SK-N-SH treated with all-trans-retinoic acid at 6 μM for 48 hours (cell line): ENCODE data around the gene LCE3C.

Experiments used
- ATAC-seq: fragments of 200-7000 bp; cut with Tn5 transposase; 3 replicates; pipeline ENCODE4 v1.9.1; 2020; ENCODE audit warnings: mild to moderate bottlenecking, moderate library complexity
- ARNTL ChIP-seq: fragments of 450-650 bp; formaldehyde crosslinking; IDR thresholded peaks from 2 replicates; pipeline ENCODE4 v1.5.0; 2020; ENCODE audit warnings: low read depth, mild to moderate bottlenecking, moderate library complexity, borderline replicate concordance
- BACH2 ChIP-seq: fragments of 250-450 bp; sonication (Bioruptor Pico); IDR thresholded peaks from 2 replicates; pipeline ENCODE4 v1.9.0; 2021; ENCODE audit warnings: mild to moderate bottlenecking, borderline replicate concordance
- CSDC2 ChIP-seq: fragments of 250-450 bp; sonication (Bioruptor Pico); IDR thresholded peaks from 2 replicates; pipeline ENCODE4 v1.5.0; 2020; ENCODE audit warnings: mild to moderate bottlenecking, moderate library complexity
- CSRNP3 ChIP-seq: fragments of 250-450 bp; sonication (Bioruptor Pico); IDR thresholded peaks from 2 replicates; pipeline ENCODE4 v1.5.1; 2021; ENCODE audit warnings: mild to moderate bottlenecking, moderate library complexity
- ESRRG ChIP-seq: fragments of 250-450 bp; sonication (Bioruptor Pico); IDR thresholded peaks from 2 replicates; pipeline ENCODE4 v1.6.1; 2021; ENCODE audit warnings: mild to moderate bottlenecking
- GLIS3 ChIP-seq: fragments of 250-450 bp; sonication (Bioruptor Pico); IDR thresholded peaks from 2 replicates; pipeline ENCODE4 v1.5.0; 2020; ENCODE audit warnings: mild to moderate bottlenecking, moderate library complexity
- ISL1 ChIP-seq: fragments of 250-450 bp; sonication (Bioruptor Pico); IDR thresholded peaks from 2 replicates; pipeline ENCODE4 v2.1.2; 2022; ENCODE audit warnings: mild to moderate bottlenecking, moderate library complexity
- OSR1 ChIP-seq: fragments of 250-450 bp; sonication (Bioruptor Pico); IDR thresholded peaks from 2 replicates; pipeline ENCODE4 v1.8.0; 2022; ENCODE audit warnings: moderate library complexity, mild to moderate bottlenecking, inconsistent platforms
- PATZ1 ChIP-seq: fragments of 250-450 bp; sonication (Bioruptor Pico); IDR thresholded peaks from 2 replicates; pipeline ENCODE4 v1.8.0; 2020; ENCODE audit warnings: mild to moderate bottlenecking, moderate library complexity, borderline replicate concordance
- POU6F1 ChIP-seq: fragments of 250-450 bp; sonication (Bioruptor Pico); IDR thresholded peaks from 2 replicates; pipeline ENCODE4 v1.8.0; 2021; ENCODE audit warnings: low read depth, mild to moderate bottlenecking, moderate library complexity, borderline replicate concordance
- PPARA ChIP-seq: fragments of 250-450 bp; sonication (Bioruptor Pico); IDR thresholded peaks from 2 replicates; pipeline ENCODE4 v1.5.0; 2020; ENCODE audit warnings: mild to moderate bottlenecking, borderline replicate concordance
- RARB ChIP-seq: fragments of 250-450 bp; sonication (Bioruptor Pico); IDR thresholded peaks from 2 replicates; pipeline ENCODE4 v1.8.0; 2021; ENCODE audit warnings: mild to moderate bottlenecking, moderate library complexity
- SNAI2 ChIP-seq: fragments of 250-450 bp; sonication (Bioruptor Pico); IDR thresholded peaks from 2 replicates; pipeline ENCODE4 v1.5.0; 2020; ENCODE audit warnings: mild to moderate bottlenecking, moderate library complexity
- TCF4 ChIP-seq: fragments of 250-450 bp; sonication (Bioruptor Pico); IDR thresholded peaks from 2 replicates; pipeline ENCODE4 v1.8.0; 2021; ENCODE audit warnings: mild to moderate bottlenecking, moderate library complexity, borderline replicate concordance
- TOX ChIP-seq: fragments of 250-450 bp; sonication (Bioruptor Pico); IDR thresholded peaks from 2 replicates; pipeline ENCODE4 v1.8.0; 2021; ENCODE audit warnings: mild to moderate bottlenecking, moderate library complexity, borderline replicate concordance
- TSHZ2 ChIP-seq: fragments of 250-450 bp; sonication (Bioruptor Pico); IDR thresholded peaks from 2 replicates; pipeline ENCODE4 v1.5.0; 2020; ENCODE audit warnings: mild to moderate bottlenecking, moderate library complexity
- ZC3H10 ChIP-seq: fragments of 250-450 bp; sonication (Bioruptor Pico); IDR thresholded peaks from 2 replicates; pipeline ENCODE4 v1.5.1; 2021; ENCODE audit warnings: mild to moderate bottlenecking, moderate library complexity
- ZFP3 ChIP-seq: fragments of 250-450 bp; sonication (Bioruptor Pico); IDR thresholded peaks from 2 replicates; pipeline ENCODE4 v1.5.0; 2020; ENCODE audit warnings: mild to moderate bottlenecking, moderate library complexity
- ZFP30 ChIP-seq: fragments of 450-650 bp; formaldehyde crosslinking; IDR thresholded peaks from 2 replicates; pipeline ENCODE4 v1.5.0; 2022; ENCODE audit warnings: mild to moderate bottlenecking, moderate library complexity
- ZNF565 ChIP-seq: fragments of 450-650 bp; formaldehyde crosslinking; conservative IDR thresholded peaks from 2 replicates; pipeline ENCODE4 v1.5.0; 2020; ENCODE audit warnings: low read depth, mild to moderate bottlenecking, moderate library complexity
- ZNF70 ChIP-seq: fragments of 450-650 bp; formaldehyde crosslinking; IDR thresholded peaks from 2 replicates; pipeline ENCODE4 v1.5.0; 2020; ENCODE audit warnings: mild to moderate bottlenecking, moderate library complexity
- ZNF8 ChIP-seq: fragments of 450-650 bp; formaldehyde crosslinking; IDR thresholded peaks from 2 replicates; pipeline ENCODE4 v1.5.0; 2020; ENCODE audit warnings: mild to moderate bottlenecking, moderate library complexity

LCE3C gene

GRCh38 chr1:152596986-152597385 is 3.0 kb upstream of the LCE3C start:
- TF ChIP-seq CSDC2 (CRISPR knock-in tag) (no peak), ZFP30 (CRISPR knock-in tag) (no peak), TCF4 (no peak), ZNF70 (no peak), BACH2 (no peak), ZC3H10 (CRISPR knock-in tag) (no peak)
- no peak for ATAC-seq

GRCh38 chr1:152613511-152613910 is 13.5 kb downstream of the LCE3C start, which contains the start of gene LCE3B:
LCE3B (plus strand) TSS chr1:152613811; CDS start chr1:152613811, 0 bp downstream.
- TF ChIP-seq ZNF565 (CRISPR knock-in tag) (no peak), PPARA (CRISPR knock-in tag) (no peak), TSHZ2 (CRISPR knock-in tag) (no peak), ARNTL (CRISPR knock-in tag) (no peak), OSR1 (no peak), GLIS3 (CRISPR knock-in tag) (no peak), ZFP30 (CRISPR knock-in tag) (no peak), ESRRG (no peak), SNAI2 (CRISPR knock-in tag) (no peak), ZNF70 (no peak), CSDC2 (CRISPR knock-in tag) (no peak), CSRNP3 (CRISPR knock-in tag) (no peak), RARB (CRISPR knock-in tag) (no peak), TCF4 (no peak), PATZ1 (no peak), TOX (CRISPR knock-in tag) (no peak), POU6F1 (CRISPR knock-in tag) (no peak)
- ATAC-seq: no peak

- no peak for ATAC-seq
- TF ChIP-seq ZNF8 (CRISPR knock-in tag) (no peak), PATZ1 (no peak), TOX (CRISPR knock-in tag) (no peak), ZNF70 (no peak), ZNF565 (CRISPR knock-in tag) (no peak), RARB (CRISPR knock-in tag) (no peak), BACH2 (no peak), ZFP3 (CRISPR knock-in tag) (no peak), CSDC2 (CRISPR knock-in tag) (no peak), PPARA (CRISPR knock-in tag) (no peak), TCF4 (no peak), ISL1 (CRISPR knock-in tag) (no peak)
These were observed 22.0 kb downstream of the LCE3C start for GRCh38 chr1:152621993-152622392.
